ENCODE data around the gene FIGNL2.

FIGNL2 gene

DNA sequence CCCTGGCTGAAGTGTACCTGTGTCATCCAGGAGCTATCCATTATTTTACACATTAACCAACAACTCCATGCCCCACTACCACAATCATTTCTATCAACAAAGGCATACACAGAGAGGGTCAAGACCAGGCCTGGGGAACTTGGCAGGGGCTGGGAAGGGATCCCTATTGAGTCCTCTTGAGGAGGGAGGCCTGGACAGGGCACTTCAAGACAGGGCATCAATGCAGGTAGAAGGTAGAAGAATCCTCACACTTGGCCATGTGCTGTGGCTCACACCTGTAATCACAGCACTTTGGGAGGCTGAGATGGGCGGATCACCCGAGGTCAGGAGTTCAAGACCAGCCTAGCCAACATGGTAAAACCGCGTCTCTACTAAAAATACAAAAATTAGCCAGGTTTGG lies 26.0 kb upstream of the FIGNL2 start:
- DNase-seq (ENCODE audit: low spot score) = no peak

- no peak for DNase-seq (ENCODE audit: low spot score)
Observed at GRCh38 chr12:51874000-51874399, 25.5 kb upstream of the FIGNL2 start.

DNA sequence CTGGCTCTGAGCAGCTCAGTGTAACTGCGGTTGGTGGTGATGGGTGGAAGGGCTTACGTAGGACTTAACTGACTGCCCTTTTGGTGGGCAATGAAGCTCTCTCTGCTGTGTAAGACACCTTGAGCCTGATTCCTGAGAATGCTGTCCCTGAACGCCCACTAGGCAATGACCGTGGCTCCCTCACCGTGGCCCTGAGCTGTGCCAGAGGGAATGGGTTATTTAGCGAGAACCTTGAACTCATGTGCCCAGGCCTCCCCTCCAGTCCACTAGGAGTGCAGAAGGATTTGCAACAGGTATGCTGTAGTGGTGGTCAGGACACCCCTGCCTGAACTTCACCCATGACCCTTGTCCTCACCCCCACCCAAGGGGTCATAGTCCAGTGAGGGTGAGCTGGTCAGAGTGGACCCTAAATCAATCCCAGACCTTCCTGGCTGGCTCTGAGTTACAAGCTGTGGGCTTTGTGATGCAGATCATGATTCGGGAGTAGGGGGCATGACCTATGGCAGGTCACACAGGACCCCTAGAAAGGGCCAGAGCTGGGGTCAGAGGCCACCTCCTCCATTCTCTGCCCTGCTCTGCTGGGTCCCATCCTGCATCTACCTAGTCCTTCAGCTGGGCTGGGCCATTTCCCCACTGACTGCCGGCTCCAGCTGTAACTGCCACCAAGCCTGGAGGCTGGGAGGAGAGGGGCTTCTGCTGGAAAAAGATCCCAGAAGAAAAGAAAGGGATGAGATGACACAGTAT lies 24.9 kb upstream of the FIGNL2 start:
- DNase-seq (ENCODE audit: low spot score) = no peak

DNA sequence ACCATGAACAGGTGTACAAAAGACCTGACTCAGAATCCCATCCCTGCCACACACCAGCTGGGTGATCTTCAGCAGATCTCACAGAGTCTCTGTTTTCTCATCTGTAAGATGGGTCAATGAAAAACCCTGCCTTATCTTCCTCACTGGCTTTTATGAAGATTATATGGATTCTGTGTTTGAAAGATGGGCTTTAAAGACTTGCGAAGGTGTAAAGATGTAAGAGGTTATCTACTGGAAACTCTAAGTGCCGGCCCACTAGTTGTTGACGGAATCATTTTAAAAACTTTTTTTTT lies 24.1 kb upstream of the FIGNL2 start:
- DNase-seq (ENCODE audit: low spot score) = no peak

DNA sequence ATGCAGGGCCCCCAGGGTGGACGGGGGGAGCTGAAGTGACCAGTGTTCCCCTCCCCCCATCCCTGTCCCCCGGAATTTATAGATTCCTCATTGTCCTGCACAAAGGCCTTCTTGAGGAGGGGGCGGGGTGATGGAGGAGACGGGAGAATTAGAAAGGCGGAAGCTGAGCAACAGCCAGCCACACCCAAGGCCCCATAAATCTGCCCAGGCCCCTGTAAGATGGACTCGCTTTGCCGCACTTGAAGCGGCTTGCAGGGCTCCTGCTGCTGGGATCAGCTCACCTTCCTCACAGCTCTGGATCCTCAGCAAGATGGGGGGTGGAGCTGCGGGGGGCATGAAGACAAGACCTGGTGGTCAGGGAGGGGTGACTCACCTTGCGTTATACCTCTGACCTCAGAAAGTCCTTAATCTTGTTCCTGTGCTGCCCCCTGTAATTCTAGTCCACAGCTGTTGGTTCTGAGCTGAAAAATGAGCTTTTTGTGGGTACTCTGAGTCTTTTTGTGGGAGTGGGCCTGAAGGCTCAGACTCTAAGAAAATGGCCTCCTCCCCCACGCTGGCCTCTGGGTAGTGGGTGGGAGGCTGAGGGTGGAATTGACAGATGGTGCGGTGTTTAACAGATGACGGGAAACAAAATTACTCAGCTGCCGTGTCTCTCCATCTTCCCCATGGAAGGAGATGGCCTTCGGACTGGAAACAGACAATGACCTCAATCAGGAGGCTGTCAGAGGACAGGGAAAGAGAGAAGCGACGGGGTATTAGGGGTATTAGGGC lies 23.6 kb upstream of the FIGNL2 start:
- no peak for DNase-seq (ENCODE audit: low spot score)

DNA sequence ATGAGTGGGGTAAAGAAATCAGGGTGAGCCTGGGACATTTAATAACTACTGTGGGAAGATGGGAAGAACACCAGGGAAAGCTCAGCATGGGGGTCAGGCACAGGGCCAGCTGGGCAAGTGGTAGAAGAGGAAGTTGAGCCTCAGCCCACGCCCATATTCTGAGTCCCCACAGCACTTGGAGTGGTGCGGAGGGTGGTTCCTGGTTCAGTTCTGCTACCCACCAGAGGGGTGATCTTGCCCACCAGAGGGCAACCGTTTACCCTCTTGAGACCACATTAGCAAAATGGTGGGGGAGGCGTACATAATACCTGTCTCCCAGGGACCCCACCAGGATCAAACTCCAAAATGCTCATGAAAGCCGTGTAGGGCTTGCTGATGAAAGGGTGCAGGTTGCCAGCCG lies 22.6 kb upstream of the FIGNL2 start:
- DNase-seq (ENCODE audit: low spot score) = peak; percentile 65

- no peak for DNase-seq (ENCODE audit: low spot score)
Observed at GRCh38 chr12:51870504-51870903, 22.0 kb upstream of the FIGNL2 start.

DNA sequence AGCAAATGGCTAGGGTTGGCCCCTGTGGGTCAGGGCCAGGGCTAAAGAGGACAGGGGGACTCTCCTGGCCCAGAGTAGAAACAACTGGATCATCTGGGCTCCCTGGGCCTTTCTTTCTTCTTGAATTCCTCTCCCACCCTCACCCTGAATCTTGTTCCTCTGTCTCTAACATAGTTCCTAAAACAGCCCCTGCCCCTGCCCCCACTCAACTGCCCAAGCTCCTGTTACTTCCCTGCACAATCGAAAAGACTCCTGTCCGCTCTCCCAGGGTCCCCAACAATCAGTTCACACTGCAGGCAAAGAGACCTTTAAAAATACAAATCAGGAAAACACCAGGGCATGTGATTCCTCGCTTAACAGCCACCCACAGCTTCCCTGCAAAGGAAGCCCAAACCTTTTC lies 21.4 kb upstream of the FIGNL2 start:
- peak; percentile 30 for DNase-seq (ENCODE audit: low spot score)

- DNase-seq (ENCODE audit: low spot score) = no peak
Observed at GRCh38 chr12:51869496-51869865, 21.0 kb upstream of the FIGNL2 start.

GRCh38 chr12:51868821-51869495 lies 20.4 kb upstream of the FIGNL2 start:
- DNase-seq (ENCODE audit: low spot score) = no peak

DNA sequence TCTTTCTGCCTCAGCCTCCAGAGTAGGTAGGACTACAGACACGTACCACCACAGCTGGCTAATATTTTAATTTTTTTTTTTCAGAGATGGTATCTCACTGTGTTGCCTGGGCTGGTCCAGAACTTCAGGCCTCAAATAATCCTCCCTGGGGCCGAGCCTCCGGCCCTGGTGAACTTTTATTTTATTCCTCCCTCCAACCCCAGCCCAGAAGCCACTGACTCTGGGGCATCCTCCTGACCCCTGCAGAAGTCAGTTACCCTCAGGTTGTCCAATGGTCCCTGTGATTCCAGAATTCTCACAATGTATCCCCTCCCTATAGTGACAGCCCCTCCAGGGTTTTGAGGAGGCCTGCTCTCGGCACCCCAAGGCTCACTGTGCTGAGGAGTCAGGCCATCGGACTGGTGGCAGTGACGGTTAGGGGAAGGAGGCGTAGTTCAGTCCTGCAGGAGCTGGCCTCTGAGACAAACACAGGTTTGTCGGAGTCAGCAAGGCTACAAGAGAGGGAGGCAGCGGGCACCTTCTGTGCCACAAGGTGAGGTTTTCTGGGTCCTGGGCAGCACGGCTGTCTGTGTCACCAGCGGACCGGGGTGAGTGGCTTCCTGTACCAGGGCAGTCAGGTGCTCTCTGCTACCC lies 19.4 kb upstream of the FIGNL2 start:
- no peak for DNase-seq (ENCODE audit: low spot score)

GRCh38 chr12:51867371-51867770 lies 18.9 kb upstream of the FIGNL2 start:
- no peak for DNase-seq (ENCODE audit: low spot score)

GRCh38 chr12:51866762-51867161 lies 18.2 kb upstream of the FIGNL2 start:
- no peak for DNase-seq (ENCODE audit: low spot score)

GRCh38 chr12:51866324-51866723 lies 17.8 kb upstream of the FIGNL2 start:
- DNase-seq (ENCODE audit: low spot score) = no peak

DNA sequence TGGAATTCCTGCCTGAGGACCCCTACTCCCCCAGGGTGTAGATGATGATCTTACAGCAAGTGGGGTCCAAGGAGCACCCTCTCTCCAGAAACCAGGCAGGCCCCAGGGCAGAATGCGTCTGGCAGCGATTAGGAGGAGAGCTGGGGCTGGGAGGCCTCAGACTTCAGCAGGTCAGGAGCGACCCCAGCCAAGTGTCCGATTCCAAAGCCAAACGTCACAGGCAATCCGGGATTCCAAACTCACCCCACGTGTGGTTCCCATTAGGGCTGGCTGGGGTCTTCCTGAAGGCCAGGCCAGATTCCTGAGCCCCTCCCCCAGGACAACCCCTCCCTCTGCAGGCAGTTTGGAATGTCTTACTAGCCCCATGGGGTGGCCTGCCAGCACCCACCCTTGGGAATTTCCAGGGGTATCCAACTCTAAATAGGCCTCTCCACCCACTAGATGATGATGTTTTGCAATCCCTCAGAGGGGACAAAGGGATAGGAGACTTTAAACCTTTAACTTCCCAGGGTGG lies 17.3 kb upstream of the FIGNL2 start:
- DNase-seq (ENCODE audit: low spot score) = no peak

GRCh38 chr12:51864833-51865670 lies 16.5 kb upstream of the FIGNL2 start:
- DNase-seq (ENCODE audit: low spot score) = no peak

- DNase-seq (ENCODE audit: low spot score) = peak; percentile 29
Observed at GRCh38 chr12:51863933-51864832, 15.7 kb upstream of the FIGNL2 start.

DNA sequence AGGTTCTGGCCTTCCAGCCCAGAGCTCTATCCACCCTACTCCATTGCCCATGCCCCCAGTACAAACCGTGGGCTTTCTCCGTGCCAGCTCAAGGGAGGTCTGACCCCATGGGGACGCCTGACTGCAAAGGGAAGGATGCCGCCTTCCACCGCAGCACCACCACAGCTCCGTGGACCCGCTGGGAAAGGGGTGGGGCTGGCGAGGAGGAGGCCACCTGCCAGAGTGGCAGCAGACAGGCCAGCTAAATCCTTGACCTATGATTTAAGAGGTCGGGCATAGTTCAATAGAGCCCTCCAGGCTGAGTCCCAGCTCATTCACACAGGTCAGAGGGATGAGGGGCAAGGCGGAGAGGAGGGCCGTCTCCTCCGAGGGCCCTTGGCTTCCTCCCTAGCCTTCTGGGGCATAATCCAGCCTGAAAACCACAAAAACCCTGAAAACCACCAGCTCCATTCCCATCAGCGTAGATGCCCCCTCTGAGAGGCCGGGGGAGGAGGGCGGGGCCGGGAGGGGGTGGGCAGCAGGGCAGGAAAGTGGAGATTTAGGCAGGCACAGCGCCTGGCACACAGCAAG lies 14.9 kb upstream of the FIGNL2 start:
- DNase-seq (ENCODE audit: low spot score) = no peak

DNA sequence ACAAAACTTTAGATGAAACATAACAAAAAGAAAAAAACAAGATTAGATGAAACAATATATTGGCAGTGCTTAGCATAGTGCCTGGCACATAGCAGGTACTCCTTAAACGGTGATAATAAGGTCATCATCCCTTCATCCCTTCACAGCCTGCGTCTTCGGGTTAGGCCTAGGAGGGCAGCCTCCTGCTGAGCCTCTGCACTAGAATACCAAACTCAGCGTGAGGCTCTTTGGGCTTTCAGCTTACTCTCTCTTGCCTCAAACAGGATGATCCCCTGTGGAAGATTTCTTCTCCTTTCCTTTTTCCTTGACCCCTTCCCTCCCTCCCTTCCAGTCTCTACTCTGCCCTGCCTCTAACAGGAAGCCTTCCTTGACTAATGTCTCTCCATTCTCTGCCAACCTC lies 14.4 kb upstream of the FIGNL2 start:
- no peak for DNase-seq (ENCODE audit: low spot score)

GRCh38 chr12:51860986-51861385 lies 12.5 kb upstream of the FIGNL2 start:
- no peak for DNase-seq (ENCODE audit: low spot score)
